Keratinocyte (primary cell): ENCODE data around the gene CEP126. TPM values are rescaled to one million over a fixed set of nuclear protein-coding genes. Genes with fewer than 3 reads are reported as not detected.

ENCODE experiments used
- DNase-seq: peaks from one replicate; pipeline ENCODE4 v3.0.0-alpha.2; 2011; ENCODE audit warnings: low read depth, missing footprints, low spot score
- FAIRE-seq: peaks from 2 replicates; lab custom pipeline; 2011; peaks lifted over from hg19 to GRCh38; lab: Jason Lieb, UNC
- H2AFZ ChIP-seq: 2 replicates; pipeline ENCODE4 v1.6.0; 2012; ENCODE audit warnings: low read length, control low read depth, inconsistent platforms; ENCODE audit not compliant: control insufficient read depth
- H3K27ac ChIP-seq: 2 replicates; pipeline ENCODE4 v1.5.1; 2011; ENCODE audit warnings: low read length; ENCODE audit not compliant: control insufficient read depth, insufficient read depth
- H3K27me3 ChIP-seq: 3 replicates; pipeline ENCODE4 v1.6.0; 2011; ENCODE audit warnings: low read length; ENCODE audit not compliant: control insufficient read depth, insufficient read depth; ENCODE audit errors: extremely low read depth
- H3K36me3 ChIP-seq, 2 experiments: 2 replicates in 1 of 2; 3 replicates in 1 of 2; pipeline ENCODE4 v1.5.1; 2011; ENCODE audit warnings: low read length in 2 of 2, mild to moderate bottlenecking in 1 of 2; ENCODE audit not compliant: control insufficient read depth in 2 of 2, insufficient read depth in 2 of 2; ENCODE audit errors: extremely low read depth in 1 of 2
- H3K4me1 ChIP-seq: 3 replicates; pipeline ENCODE4 v1.5.1; 2011; ENCODE audit warnings: low read length; ENCODE audit not compliant: control insufficient read depth, insufficient read depth; ENCODE audit errors: extremely low read depth
- H3K4me2 ChIP-seq: 3 replicates; pipeline ENCODE4 v1.6.0; 2011; ENCODE audit warnings: low read depth, low read length; ENCODE audit not compliant: control insufficient read depth, insufficient read depth; ENCODE audit errors: extremely low read depth
- H3K4me3 ChIP-seq, 3 experiments: fragments of 200-600 bp in 1 of 3; sonication (generic) in 1 of 3; 2 replicates in 2 of 3; 3 replicates in 1 of 3; pipeline ENCODE4 v1.5.1; 2011 to 2016; ENCODE audit warnings: low read length in 3 of 3, mild to moderate bottlenecking in 3 of 3, control low read depth in 2 of 3, inconsistent platforms in 1 of 3, low read depth in 1 of 3, mixed read lengths in 1 of 3, mixed run types in 1 of 3, moderate library complexity in 1 of 3; ENCODE audit not compliant: control insufficient read depth in 2 of 3, insufficient read depth in 2 of 3; ENCODE audit errors: extremely low read depth in 1 of 3
- H3K79me2 ChIP-seq: 2 replicates; pipeline ENCODE4 v1.6.0; 2012; ENCODE audit warnings: low read length; ENCODE audit not compliant: control insufficient read depth, insufficient read depth
- H3K9ac ChIP-seq: 3 replicates; pipeline ENCODE4 v1.6.0; 2011; ENCODE audit warnings: low read length; ENCODE audit not compliant: control insufficient read depth, insufficient read depth; ENCODE audit errors: extremely low read depth
- H3K9me1 ChIP-seq: 3 replicates; pipeline ENCODE4 v1.6.0; 2011; ENCODE audit warnings: low read length; ENCODE audit not compliant: control insufficient read depth, insufficient read depth; ENCODE audit errors: extremely low read depth
- H3K9me3 ChIP-seq: 2 replicates; pipeline ENCODE4 v1.5.1; 2012; ENCODE audit warnings: low read depth, low read length; ENCODE audit not compliant: control insufficient read depth
- H4K20me1 ChIP-seq: 3 replicates; pipeline ENCODE4 v1.6.0; 2011; ENCODE audit warnings: low read length; ENCODE audit not compliant: control insufficient read depth, insufficient read depth; ENCODE audit errors: extremely low read depth
- CTCF ChIP-seq, 3 experiments: IDR thresholded peaks in 1 of 3; conservative IDR thresholded peaks in 1 of 3; optimal IDR thresholded peaks in 1 of 3; 2 replicates in 2 of 3; 3 replicates in 1 of 3; pipeline versions ENCODE3 to v1.5.1; 2011; ENCODE audit warnings: low read length in 3 of 3, mild to moderate bottlenecking in 3 of 3, moderate library complexity in 2 of 3, control low read depth in 1 of 3, inconsistent platforms in 1 of 3; ENCODE audit not compliant: insufficient read depth in 2 of 3; ENCODE audit errors: extremely low read depth in 1 of 3
- EZH2 ChIP-seq: IDR thresholded peaks from one replicate; pipeline ENCODE4 v1.6.1; 2012; ENCODE audit warnings: inconsistent platforms, mild to moderate bottlenecking, low read length, moderate library complexity
- dilution Hi-C: fragments of 300-500 bp; cut with MboI; formaldehyde crosslinking; loops from one replicate; pipeline ENCODE4 v1.7.0; 2020; ENCODE audit warnings: low sequenced_read_pairs; ENCODE audit not compliant: extremely low pct_ligation_motif_present
- polyA plus RNA-seq, 5 experiments: library from polyadenylated mRNA; depleted of rRNA in 3 of 5; stranded (reverse) in 3 of 5; stranded (forward) in 1 of 5; unstranded in 1 of 5; fragments of >200 nt; gene quantifications; 1 replicate in 1 of 5; 2 replicates in 3 of 5; 3 replicates in 1 of 5; pipeline versions ENCODE4 v1.2.1 to v1.2.3, GENCODE V29; 2011 to 2012; ENCODE audit warnings: missing spikeins in 2 of 5, low read depth in 1 of 5, low replicate concordance in 1 of 5

Gene CEP126
- polyA plus RNA-seq, 1 donor (not counting 4 experiments of a cell fraction or from before 2014, with no cell fraction given) = 3.4 TPM

GRCh38 chr11:101889767-101890166, 25.0 kb upstream of the CEP126 start:
- Histone ChIP-seq H3K9me3 (no peaks in the 10 kb centered on the region), H3K79me2 (no peaks in the 10 kb centered on the region), H4K20me1 (no peaks in the 10 kb centered on the region), H3K27ac (no peak overlapping the region), H3K36me3 (no peaks in the 10 kb centered on the region), H3K4me2 (peak overlapping the region; percentile 39), H3K9ac (no peak overlapping the region), H3K9me1 (no peaks in the 10 kb centered on the region), H2AFZ (peak overlapping the region; percentile 52), H3K4me1 (peaks cover 2% of the 10 kb centered on the region), H3K27me3 (no peaks in the 10 kb centered on the region), H3K4me3 (no peak overlapping the region)
- no peak for TF ChIP-seq EZH2
- no peak for TF ChIP-seq CTCF (optimal IDR thresholded peaks at IDR 0.05 in 1 of 3, IDR thresholded peaks at IDR 0.05 in 1 of 3, conservative IDR thresholded peaks at IDR 0.05 in 1 of 3; ENCODE audit: extremely low read depth in 1 of 3, insufficient read depth in 2 of 3, low read length in 3 of 3)
- dilution Hi-C loops = no loop called here
- DNase-seq (no peak), FAIRE-seq (no peak)

GRCh38 chr11:101894505-101894904, 20.3 kb upstream of the CEP126 start:
- Histone ChIP-seq H3K9ac (no peak overlapping the region), H3K9me3 (no peaks in the 10 kb centered on the region), H4K20me1 (no peaks in the 10 kb centered on the region), H3K79me2 (no peaks in the 10 kb centered on the region), H3K4me1 (peaks cover 2% of the 10 kb centered on the region), H3K4me3 (no peak overlapping the region), H3K27ac (no peak overlapping the region), H2AFZ (no peak overlapping the region), H3K36me3 (no peaks in the 10 kb centered on the region), H3K9me1 (no peaks in the 10 kb centered on the region), H3K27me3 (no peaks in the 10 kb centered on the region), H3K4me2 (no peak overlapping the region)
- dilution Hi-C loops = no loop called here
- DNase-seq (no peak), FAIRE-seq (no peak)
- no peak for TF ChIP-seq EZH2
- TF ChIP-seq CTCF (optimal IDR thresholded peaks at IDR 0.05 in 1 of 3, IDR thresholded peaks at IDR 0.05 in 1 of 3, conservative IDR thresholded peaks at IDR 0.05 in 1 of 3; ENCODE audit: extremely low read depth in 1 of 3, insufficient read depth in 2 of 3, low read length in 3 of 3) = no peak
